ENCODE measurements around the gene SERPINA6. TPM values are rescaled to one million over a fixed set of nuclear protein-coding genes. Genes with fewer than 3 reads are reported as not detected.
"Not testable (repeated sequence)": the region's sequence is repeated elsewhere in the genome, so short reads cannot be mapped to it uniquely, and the experiment has no call there.

SERPINA6 gene
- total and polyA plus RNA-seq, 2 donors (not counting 1 experiment from before 2014, with no cell fraction given), result not detected

DNA sequence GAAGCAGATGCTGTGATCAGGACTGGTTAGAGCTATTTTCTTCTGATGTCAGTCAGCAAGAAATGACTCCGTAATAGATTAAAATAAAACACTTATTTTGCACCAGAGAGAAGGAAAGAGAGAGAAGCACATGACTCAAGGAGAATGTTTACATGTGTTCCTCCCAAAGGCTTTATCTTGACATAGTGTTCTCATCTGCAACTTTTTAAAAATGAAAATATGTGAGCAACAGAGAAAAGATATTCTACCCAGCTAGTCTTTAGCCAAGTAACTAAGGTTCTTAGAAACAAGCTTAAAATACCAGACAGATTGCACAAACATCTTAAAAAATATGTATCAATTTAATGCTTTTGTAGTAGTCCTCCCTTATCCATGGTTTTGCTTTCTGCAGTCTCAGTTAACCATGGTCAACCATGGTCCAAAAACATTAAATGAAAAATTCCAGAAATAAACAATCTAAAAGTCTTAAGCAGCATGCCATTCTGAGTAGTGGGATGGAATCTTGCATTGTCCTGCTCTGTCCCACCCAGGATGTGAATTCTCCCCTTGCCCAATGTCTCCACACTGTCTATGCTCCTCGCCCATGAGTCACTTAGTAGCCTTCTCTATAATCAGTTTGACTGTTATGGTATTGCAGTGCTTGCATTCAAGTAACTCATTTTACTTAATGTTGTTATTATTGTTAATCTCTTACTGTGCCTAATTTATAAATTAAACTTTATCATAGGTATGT, 40.0 kb downstream of the SERPINA6 start:
- H3K79me2 ChIP-seq (ENCODE audit: control insufficient read depth, insufficient read depth, low read length), result no peaks in the 10 kb centered on the region
- H3K27ac ChIP-seq (ENCODE audit: insufficient read depth, low read length), result no peak overlapping the region
- H3K4me2 ChIP-seq (ENCODE audit: extremely low read depth, insufficient read depth, low read length), result no peak overlapping the region
- H3K9me3 ChIP-seq (ENCODE audit: control insufficient read depth, insufficient read depth, low read depth, low read length), result no peaks in the 10 kb centered on the region
- H3K27me3 ChIP-seq (ENCODE audit: control insufficient read depth, insufficient read depth, low read length), result no peaks in the 10 kb centered on the region
- no peak overlapping the region for H2AFZ ChIP-seq (ENCODE audit: low read length)
- no peak overlapping the region for H3K9ac ChIP-seq (ENCODE audit: insufficient read depth, low read length)
- no peaks in the 10 kb centered on the region for H4K20me1 ChIP-seq (ENCODE audit: control insufficient read depth, extremely low read depth, insufficient read depth, low read length)
- no peaks in the 10 kb centered on the region for H3K36me3 ChIP-seq (ENCODE audit: control insufficient read depth, insufficient read depth, low read length)
- no peak overlapping the region for H3K4me3 ChIP-seq (replicated peaks in 1 of 4; ENCODE audit: control extremely low read depth in 1 of 4, insufficient read depth in 1 of 4, low read depth in 3 of 4, low read length in 4 of 4)
- peak in 1 of 2 donors; percentile 2 for DNase-seq (ENCODE audit: low read depth in 2 of 2)
- no peaks in the 10 kb centered on the region for H3K4me1 ChIP-seq (ENCODE audit: control insufficient read depth, extremely low read depth, insufficient read depth, low read length)
- TF ChIP-seq, protein P1, sequence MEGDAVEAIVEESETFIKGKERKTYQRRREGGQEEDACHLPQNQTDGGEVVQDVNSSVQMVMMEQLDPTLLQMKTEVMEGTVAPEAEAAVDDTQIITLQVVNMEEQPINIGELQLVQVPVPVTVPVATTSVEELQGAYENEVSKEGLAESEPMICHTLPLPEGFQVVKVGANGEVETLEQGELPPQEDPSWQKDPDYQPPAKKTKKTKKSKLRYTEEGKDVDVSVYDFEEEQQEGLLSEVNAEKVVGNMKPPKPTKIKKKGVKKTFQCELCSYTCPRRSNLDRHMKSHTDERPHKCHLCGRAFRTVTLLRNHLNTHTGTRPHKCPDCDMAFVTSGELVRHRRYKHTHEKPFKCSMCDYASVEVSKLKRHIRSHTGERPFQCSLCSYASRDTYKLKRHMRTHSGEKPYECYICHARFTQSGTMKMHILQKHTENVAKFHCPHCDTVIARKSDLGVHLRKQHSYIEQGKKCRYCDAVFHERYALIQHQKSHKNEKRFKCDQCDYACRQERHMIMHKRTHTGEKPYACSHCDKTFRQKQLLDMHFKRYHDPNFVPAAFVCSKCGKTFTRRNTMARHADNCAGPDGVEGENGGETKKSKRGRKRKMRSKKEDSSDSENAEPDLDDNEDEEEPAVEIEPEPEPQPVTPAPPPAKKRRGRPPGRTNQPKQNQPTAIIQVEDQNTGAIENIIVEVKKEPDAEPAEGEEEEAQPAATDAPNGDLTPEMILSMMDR (conservative IDR thresholded peaks at IDR 0.05 in 1 of 2, IDR thresholded peaks at IDR 0.05 in 1 of 2; ENCODE audit: low read depth in 1 of 2, low read length in 2 of 2), result no peak
- TF ChIP-seq EZH2 (IDR thresholded peaks at IDR 0.05; ENCODE audit: low read length, missing control alignments), result no peak

DNA sequence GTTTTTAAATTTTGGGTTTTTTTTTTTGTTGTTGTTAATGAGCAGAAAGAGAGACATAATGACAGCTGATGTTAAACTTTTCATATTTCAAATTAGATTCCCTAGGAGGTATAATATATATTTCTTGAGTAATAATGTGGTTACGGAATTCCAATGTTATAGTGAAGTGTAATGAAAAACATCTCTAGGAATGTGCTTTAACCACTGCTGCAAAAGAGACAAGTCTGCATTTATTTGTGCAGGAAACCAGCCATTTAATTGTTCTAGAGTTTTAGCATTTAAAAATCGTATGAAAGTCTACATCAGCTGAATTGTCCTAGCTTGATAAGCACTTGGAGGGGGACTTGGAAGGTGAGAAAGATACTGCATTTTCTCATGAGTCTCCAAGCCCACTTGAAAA, 44.4 kb downstream of the SERPINA6 start:
- Histone ChIP-seq H3K27me3 (ENCODE audit: control insufficient read depth, insufficient read depth, low read length) (no peaks in the 10 kb centered on the region), H3K4me2 (ENCODE audit: extremely low read depth, insufficient read depth, low read length) (no peak overlapping the region), H3K4me3 (replicated peaks in 1 of 4; ENCODE audit: control extremely low read depth in 1 of 4, insufficient read depth in 1 of 4, low read depth in 3 of 4, low read length in 4 of 4) (no peak overlapping the region), H3K79me2 (ENCODE audit: control insufficient read depth, insufficient read depth, low read length) (no peaks in the 10 kb centered on the region), H2AFZ (ENCODE audit: low read length) (no peak overlapping the region), H3K9ac (ENCODE audit: insufficient read depth, low read length) (no peak overlapping the region), H3K9me3 (ENCODE audit: control insufficient read depth, insufficient read depth, low read depth, low read length) (no peaks in the 10 kb centered on the region), H3K36me3 (ENCODE audit: control insufficient read depth, insufficient read depth, low read length) (no peaks in the 10 kb centered on the region), H3K4me1 (ENCODE audit: control insufficient read depth, extremely low read depth, insufficient read depth, low read length) (no peaks in the 10 kb centered on the region), H3K27ac (ENCODE audit: insufficient read depth, low read length) (no peak overlapping the region), H4K20me1 (ENCODE audit: control insufficient read depth, extremely low read depth, insufficient read depth, low read length) (no peaks in the 10 kb centered on the region)
- TF ChIP-seq, protein P1 (conservative IDR thresholded peaks at IDR 0.05 in 1 of 2, IDR thresholded peaks at IDR 0.05 in 1 of 2; ENCODE audit: low read depth in 1 of 2, low read length in 2 of 2), result no peak
- no peak for TF ChIP-seq EZH2 (IDR thresholded peaks at IDR 0.05; ENCODE audit: low read length, missing control alignments)
- peak in 1 of 2 donors; percentile 15 for DNase-seq (ENCODE audit: low read depth in 2 of 2)

DNA sequence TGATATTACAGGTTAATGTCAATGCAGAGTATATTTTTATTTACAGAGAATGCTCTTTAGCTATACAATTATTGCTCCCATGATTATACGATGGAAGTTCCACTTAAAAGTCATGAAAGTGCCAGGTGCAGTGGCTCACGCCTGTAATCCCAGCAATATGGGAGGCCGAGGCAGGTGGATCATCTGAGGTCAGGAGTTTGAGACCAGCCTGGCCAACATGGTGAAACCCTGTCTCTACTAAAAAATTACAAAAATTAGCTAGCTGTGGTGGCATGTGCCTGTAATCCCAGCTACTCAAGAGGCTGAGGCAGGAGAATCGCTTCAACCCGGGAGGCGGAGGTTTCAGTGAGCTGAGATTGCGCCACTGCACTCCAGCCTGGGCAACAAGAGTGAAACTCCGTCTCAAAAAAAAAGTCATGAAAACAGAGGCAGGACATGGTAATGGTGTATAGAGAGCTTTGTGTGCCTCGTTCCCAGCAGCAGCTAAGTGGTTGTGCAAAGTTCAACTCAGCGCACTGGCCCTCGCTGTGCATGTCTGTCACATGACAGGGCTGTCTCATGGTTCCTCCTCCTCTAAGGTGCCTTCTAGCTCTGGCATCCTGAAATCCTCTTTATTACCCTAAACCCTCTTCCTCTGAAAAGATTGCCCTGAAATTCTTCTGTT, 46.1 kb downstream of the SERPINA6 start:
- H2AFZ ChIP-seq (ENCODE audit: low read length), result not testable (repeated sequence)

More for the DNA sequence above, 46.1 kb downstream of the SERPINA6 start:
- H3K4me3 ChIP-seq (replicated peaks in 1 of 4; ENCODE audit: control extremely low read depth in 1 of 4, insufficient read depth in 1 of 4, low read depth in 3 of 4, low read length in 4 of 4); H3K27me3 ChIP-seq (ENCODE audit: control insufficient read depth, insufficient read depth, low read length); H3K36me3 ChIP-seq (ENCODE audit: control insufficient read depth, insufficient read depth, low read length); H3K9me3 ChIP-seq (ENCODE audit: control insufficient read depth, insufficient read depth, low read depth, low read length); H3K4me2 ChIP-seq (ENCODE audit: extremely low read depth, insufficient read depth, low read length); H3K4me1 ChIP-seq (ENCODE audit: control insufficient read depth, extremely low read depth, insufficient read depth, low read length); H3K27ac ChIP-seq (ENCODE audit: insufficient read depth, low read length); H4K20me1 ChIP-seq (ENCODE audit: control insufficient read depth, extremely low read depth, insufficient read depth, low read length); DNase-seq (ENCODE audit: low read depth in 2 of 2); H3K79me2 ChIP-seq (ENCODE audit: control insufficient read depth, insufficient read depth, low read length); H3K9ac ChIP-seq (ENCODE audit: insufficient read depth, low read length): not testable (repeated sequence)
